ENCODE measurements around the gene PPP1CC.
A peak's percentile ranks its signal among the peaks of the same experiment; 100 is the strongest.
"Not testable (repeated sequence)": the region's sequence is repeated elsewhere in the genome, so short reads cannot be mapped to it uniquely, and the experiment has no call there.

The PPP1CC gene

DNA sequence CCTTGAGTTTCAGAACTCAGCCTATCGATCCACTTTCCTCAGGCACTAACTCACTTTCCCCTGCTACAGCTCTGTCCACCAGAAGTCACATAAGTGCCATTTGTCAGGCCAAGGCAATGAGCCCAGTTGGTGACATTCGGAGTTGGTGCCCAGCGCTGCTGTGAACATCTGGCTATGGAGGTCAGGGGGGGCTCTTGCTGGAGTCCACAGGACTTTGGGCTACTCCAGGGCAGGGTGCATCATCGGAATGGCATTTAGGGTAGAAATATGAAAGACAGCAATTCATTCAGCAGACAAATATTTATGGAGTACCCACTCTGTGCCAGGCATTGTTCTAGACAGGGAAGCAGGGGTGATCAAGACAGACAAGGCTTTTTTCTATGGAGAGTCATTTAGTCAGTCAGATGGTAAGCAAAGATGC is 1.5 kb upstream of the PPP1CC start:
- Mint-ChIP-seq H3K27me3 (no peaks in the 10 kb centered on the region), H3K27ac (no peak overlapping the region), H3K4me3 (peak overlapping the region; percentile 78), H3K9me3 (no peaks in the 10 kb centered on the region), H3K4me1 (peaks cover 16% of the 10 kb centered on the region), H3K36me3 (peaks cover 5% of the 10 kb centered on the region)
- ATAC-seq (ENCODE audit: low read depth) = no peak
- no peak for DNase-seq (ENCODE audit: low spot score in 2 of 2)

DNA sequence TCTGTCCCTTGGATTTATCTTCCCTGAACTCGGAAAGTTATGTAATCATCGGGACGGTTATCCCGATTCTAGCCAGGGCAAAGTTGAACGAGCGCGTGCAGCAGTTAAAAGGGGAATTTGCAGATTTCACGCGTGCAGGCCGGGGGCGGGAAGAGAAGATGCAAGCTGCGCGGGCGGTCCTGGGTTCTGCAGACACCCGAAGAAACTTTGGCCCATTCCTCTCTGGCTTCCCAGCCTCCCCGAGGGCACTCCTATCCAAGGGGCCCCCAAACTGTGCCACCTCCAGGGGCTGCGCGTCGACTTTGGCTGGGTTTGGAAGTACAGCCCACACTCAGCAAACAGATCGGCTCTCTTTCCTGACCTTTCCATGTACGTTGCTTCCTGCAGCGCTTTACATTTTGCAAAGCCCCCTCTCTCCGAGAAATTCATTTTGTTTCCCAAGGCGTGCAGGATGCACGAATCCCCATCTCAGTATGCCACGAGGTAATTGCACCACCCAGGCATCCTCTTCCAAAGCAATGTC is 941 bp upstream of the PPP1CC start:
- no peaks in the 10 kb centered on the region for H3K27me3 Mint-ChIP-seq
- H3K4me1 Mint-ChIP-seq = peaks cover 20% of the 10 kb centered on the region
- peak overlapping the region; percentile 88 for H3K4me3 Mint-ChIP-seq
- H3K27ac Mint-ChIP-seq = no peak overlapping the region
- no peaks in the 10 kb centered on the region for H3K9me3 Mint-ChIP-seq
- ATAC-seq (ENCODE audit: low read depth) = no peak
- H3K36me3 Mint-ChIP-seq = peaks cover 5% of the 10 kb centered on the region
- DNase-seq (ENCODE audit: low spot score in 2 of 2) = no peak

DNA sequence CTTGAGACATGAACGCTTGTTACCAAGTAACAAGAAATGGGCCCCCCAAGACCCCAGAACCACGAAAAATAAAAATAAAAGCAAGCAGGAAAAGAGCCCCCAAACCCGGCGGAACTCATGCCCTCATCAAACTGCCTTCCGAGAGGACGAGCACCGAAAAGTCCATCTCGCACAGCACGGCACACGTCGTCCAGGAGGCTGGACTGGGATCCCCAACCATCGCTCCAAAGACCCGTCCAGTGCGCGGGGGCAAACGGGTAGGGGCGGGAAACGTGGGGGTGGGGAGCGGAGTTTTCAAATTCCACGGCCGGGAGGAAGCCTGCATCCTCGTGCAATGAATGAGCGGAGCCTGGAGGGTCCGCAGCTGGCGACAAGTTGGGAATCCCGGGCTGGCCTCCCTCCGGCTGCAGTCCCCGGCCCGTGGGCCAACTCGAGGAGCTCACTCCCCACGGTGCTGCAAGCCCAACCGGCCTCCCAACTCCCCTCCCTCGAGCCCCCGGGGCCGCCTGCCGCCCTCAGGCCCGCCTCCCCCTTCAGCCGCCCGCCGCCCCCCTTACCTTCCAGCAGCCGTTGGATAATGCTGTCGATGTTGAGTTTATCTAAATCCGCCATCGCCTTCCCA is 484 bp downstream of the PPP1CC start:
- DNase-seq (ENCODE audit: low spot score in 2 of 2) (no peak), ATAC-seq (ENCODE audit: low read depth) (no peak)
- Mint-ChIP-seq H3K36me3 (peaks cover 5% of the 10 kb centered on the region), H3K4me1 (peaks cover 28% of the 10 kb centered on the region), H3K27ac (peak overlapping the region; percentile 95), H3K4me3 (peak overlapping the region; percentile 88), H3K27me3 (no peaks in the 10 kb centered on the region), H3K9me3 (no peaks in the 10 kb centered on the region)

DNA sequence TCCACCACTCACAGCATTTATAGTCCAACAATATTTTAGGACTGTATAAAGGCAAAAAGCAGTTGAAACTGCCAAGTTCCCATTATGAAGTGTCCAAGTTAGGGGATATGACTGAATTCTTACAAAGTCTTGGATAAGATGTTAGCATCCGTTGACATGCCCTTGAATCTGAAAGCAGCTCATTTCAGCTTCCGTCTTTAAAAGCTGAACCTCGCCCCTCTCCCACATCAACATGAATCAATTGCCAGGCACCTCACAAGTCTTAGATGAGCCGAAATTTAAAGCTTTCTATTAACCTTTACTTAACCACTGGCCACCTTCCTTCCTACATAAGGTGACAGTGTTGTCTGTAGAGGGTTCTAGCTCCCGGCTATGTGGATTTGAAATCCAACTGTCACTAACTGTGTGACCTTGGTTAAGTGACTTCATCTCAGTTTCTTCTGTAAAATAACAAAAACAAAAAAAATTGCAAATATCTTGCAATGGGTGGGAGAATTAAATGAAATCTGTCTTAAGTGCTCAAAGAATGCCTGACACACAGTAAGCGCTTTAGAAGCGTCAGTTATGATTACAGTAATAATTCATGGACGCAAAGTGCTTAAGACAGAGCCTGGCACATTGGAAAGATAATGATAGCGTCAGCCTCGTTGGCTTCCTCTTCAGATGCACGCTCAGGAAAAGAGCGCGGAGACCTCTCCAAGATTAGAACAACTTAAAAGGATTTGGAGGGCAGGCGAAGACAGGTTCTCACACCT is 1.2 kb downstream of the PPP1CC start:
- Mint-ChIP-seq H3K9me3 (no peaks in the 10 kb centered on the region), H3K27ac (peak overlapping the region; percentile 95), H3K27me3 (no peaks in the 10 kb centered on the region), H3K4me3 (peak overlapping the region; percentile 88), H3K4me1 (peaks cover 28% of the 10 kb centered on the region), H3K36me3 (peaks cover 5% of the 10 kb centered on the region)
- ATAC-seq (ENCODE audit: low read depth) = no peak
- DNase-seq (ENCODE audit: low spot score in 2 of 2) = no peak

DNA sequence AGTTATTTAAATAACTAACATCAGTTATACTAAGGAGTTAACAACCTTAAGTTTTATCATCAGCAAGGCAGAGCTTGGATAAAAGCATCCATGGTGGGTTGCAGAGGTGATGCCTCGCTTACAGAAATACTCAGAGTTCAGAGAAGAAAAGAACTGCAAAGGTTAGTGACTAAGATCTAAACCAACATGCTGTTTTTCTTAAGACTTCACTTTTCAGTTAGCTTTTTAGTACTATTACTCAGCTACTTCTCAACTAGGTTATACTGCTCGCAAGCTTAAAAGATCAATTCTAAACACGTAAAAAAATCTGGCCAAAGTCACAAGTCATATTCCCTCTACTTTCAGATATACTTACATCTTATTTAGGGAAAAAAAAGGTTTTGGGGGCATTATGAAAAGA is 2.8 kb downstream of the PPP1CC start:
- Mint-ChIP-seq H3K27ac (peak overlapping the region; percentile 84), H3K4me1 (peaks cover 35% of the 10 kb centered on the region), H3K9me3 (no peaks in the 10 kb centered on the region), H3K27me3 (no peaks in the 10 kb centered on the region), H3K4me3 (peak overlapping the region; percentile 66), H3K36me3 (peaks cover 10% of the 10 kb centered on the region)
- ATAC-seq (ENCODE audit: low read depth) (no peak), DNase-seq (ENCODE audit: low spot score in 2 of 2) (no peak)

DNA sequence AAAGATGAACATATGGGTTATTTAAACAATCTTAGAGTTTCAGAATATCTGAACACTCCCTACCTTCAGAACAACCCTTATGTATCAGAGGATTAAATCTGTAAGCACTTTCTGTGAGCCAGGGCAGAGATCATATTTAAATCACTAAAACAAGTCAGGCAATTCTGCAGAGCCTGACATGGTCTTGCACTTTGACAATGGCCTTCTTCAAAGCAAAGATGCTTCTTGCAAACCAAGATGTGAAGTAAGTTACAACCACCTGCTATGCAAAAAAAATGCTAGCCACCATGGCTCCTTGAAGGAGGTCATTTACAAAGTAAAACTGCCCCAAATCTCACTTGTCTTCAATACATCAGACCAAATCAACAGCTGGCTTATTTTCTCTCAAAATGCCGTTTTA is 3.2 kb downstream of the PPP1CC start:
- Mint-ChIP-seq H3K4me1 (peaks cover 37% of the 10 kb centered on the region), H3K27ac (peak overlapping the region; percentile 84), H3K9me3 (no peaks in the 10 kb centered on the region), H3K4me3 (peak overlapping the region; percentile 66), H3K27me3 (no peaks in the 10 kb centered on the region), H3K36me3 (peaks cover 10% of the 10 kb centered on the region)
- no peak for DNase-seq (ENCODE audit: low spot score in 2 of 2)
- no peak for ATAC-seq (ENCODE audit: low read depth)

DNA sequence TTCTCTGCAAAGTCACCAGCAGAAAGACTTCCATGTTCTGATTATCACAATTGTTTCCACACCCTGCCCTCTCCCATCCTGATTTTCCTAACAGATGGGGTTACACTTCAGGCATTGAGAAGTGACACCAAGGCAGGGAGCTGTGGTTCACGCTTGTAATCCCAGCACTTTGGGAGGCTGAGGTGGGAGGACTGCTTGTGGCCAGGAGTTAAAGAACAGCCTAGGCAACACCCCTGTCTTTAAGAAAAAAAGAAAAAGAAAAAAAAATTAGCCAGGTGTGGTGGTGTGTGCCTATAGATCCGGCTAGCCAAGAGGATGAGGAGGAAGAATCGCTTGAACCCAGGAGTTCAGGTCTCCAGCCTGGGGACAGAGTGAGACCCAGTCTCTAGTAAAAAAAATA is 5.2 kb downstream of the PPP1CC start:
- peaks cover 35% of the 10 kb centered on the region for H3K4me1 Mint-ChIP-seq
- peak overlapping the region; percentile 91 for H3K27ac Mint-ChIP-seq
- peaks cover 11% of the 10 kb centered on the region for H3K36me3 Mint-ChIP-seq
- H3K9me3 Mint-ChIP-seq = no peaks in the 10 kb centered on the region
- DNase-seq (ENCODE audit: low spot score in 2 of 2) (no peak), ATAC-seq (ENCODE audit: low read depth) (no peak)
- no peaks in the 10 kb centered on the region for H3K27me3 Mint-ChIP-seq
- H3K4me3 Mint-ChIP-seq = peak overlapping the region; percentile 14

DNA sequence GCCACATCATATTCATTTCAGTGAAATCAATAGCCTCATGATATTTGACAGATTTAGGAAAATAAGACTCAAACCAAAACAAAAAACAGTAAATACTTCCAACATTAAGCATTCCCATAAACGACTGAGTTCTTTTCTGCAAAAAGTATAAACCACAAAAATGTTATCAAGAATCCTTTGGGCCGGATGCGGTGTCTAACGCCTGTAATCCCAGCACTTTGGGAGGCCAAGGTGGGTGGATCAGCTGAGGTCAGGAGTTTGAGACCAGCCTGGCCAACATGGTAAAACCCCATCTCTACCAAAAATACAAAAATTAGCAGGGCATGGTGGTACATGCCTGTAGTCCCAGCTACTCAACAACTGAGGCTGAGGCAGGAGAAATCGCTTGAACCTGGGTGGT is 5.7 kb downstream of the PPP1CC start:
- not testable (repeated sequence) for H3K27ac Mint-ChIP-seq; DNase-seq (ENCODE audit: low spot score in 2 of 2); H3K4me3 Mint-ChIP-seq; ATAC-seq (ENCODE audit: low read depth); H3K9me3 Mint-ChIP-seq; H3K27me3 Mint-ChIP-seq
- Mint-ChIP-seq H3K4me1 (peaks cover 37% of the 10 kb centered on the region), H3K36me3 (peaks cover 11% of the 10 kb centered on the region)

DNA sequence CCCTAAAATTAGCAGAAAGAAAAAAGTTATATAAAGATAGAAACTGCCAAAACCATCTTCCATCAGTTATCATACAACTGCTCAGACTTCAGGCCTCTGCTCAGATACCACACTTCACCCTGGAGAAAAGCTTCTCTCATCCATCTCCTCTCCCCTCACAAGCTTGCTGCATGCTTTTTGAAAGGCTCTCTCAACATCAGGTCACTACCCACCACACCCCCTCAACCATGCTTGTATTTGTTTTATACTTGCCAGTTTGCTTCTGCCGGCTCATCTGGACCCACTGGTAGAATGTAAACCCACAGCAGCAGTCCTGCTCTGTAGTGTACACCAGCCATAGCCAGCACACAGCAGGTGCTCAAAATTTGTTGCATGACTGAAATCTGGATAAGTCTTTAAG is 8.8 kb downstream of the PPP1CC start:
- Mint-ChIP-seq H3K27me3 (no peaks in the 10 kb centered on the region), H3K4me3 (peak overlapping the region; percentile 17), H3K36me3 (peaks cover 16% of the 10 kb centered on the region), H3K9me3 (no peaks in the 10 kb centered on the region), H3K4me1 (peaks cover 31% of the 10 kb centered on the region), H3K27ac (peak overlapping the region; percentile 93)
- ATAC-seq (ENCODE audit: low read depth) (no peak), DNase-seq (ENCODE audit: low spot score in 2 of 2) (no peak)

DNA sequence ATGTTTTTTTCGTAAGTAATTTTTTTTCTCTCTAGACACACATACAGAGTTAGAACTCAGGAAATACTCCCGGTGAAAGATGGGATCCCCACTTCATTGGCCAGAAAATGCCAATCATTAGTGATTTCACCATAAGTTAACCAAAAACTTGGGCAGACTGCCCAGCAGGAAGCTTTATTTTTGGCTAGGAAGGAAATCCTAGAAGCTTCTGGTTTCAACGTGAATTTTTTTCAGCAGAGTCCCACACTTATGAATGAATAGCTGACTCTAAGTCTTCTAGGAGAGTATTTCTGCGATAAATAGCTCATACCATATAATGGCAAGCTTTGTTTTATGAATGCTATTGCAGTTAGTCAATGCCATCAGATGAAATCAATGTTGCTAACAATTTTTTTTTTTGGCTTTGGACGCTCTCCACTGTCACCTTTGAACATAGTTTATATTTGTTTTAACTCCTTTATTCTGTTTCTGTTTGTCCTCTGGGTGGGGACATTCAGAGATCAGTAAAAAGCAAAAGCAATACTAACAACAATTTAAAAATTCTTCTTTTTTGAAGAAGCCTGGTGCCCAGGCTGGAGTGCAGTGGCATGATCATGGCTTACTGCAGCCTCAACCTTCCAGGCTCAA is 9.5 kb downstream of the PPP1CC start:
- H3K9me3 Mint-ChIP-seq = no peaks in the 10 kb centered on the region
- no peak for DNase-seq (ENCODE audit: low spot score in 2 of 2)
- no peak for ATAC-seq (ENCODE audit: low read depth)
- peaks cover 21% of the 10 kb centered on the region for H3K36me3 Mint-ChIP-seq
- peaks cover 29% of the 10 kb centered on the region for H3K4me1 Mint-ChIP-seq
- H3K4me3 Mint-ChIP-seq = peak overlapping the region; percentile 6
- peak overlapping the region; percentile 93 for H3K27ac Mint-ChIP-seq
- H3K27me3 Mint-ChIP-seq = no peaks in the 10 kb centered on the region

DNA sequence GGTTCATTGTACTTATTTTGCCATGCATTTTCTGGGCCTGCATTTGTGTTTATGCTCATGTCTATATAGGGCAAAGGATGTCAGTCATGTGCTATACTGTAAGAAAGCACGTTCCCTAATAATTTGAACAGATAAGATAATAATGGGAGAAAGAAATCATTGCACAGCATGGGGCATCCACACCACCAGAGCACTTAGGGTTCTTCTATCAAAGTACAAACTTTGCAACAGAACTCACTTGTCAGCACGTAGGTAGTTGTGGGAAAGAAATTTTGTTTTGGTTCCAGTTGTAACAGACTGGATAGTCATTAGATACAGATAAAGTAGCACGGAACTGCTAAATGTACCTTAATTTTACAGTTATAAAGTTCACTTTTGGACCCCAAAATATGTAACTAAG is 10.1 kb downstream of the PPP1CC start:
- H3K4me3 Mint-ChIP-seq = no peak overlapping the region
- peaks cover 31% of the 10 kb centered on the region for H3K4me1 Mint-ChIP-seq
- no peaks in the 10 kb centered on the region for H3K27me3 Mint-ChIP-seq
- peaks cover 25% of the 10 kb centered on the region for H3K36me3 Mint-ChIP-seq
- H3K9me3 Mint-ChIP-seq = no peaks in the 10 kb centered on the region
- ATAC-seq (ENCODE audit: low read depth) (no peak), DNase-seq (ENCODE audit: low spot score in 2 of 2) (no peak)
- H3K27ac Mint-ChIP-seq = peak overlapping the region; percentile 93

DNA sequence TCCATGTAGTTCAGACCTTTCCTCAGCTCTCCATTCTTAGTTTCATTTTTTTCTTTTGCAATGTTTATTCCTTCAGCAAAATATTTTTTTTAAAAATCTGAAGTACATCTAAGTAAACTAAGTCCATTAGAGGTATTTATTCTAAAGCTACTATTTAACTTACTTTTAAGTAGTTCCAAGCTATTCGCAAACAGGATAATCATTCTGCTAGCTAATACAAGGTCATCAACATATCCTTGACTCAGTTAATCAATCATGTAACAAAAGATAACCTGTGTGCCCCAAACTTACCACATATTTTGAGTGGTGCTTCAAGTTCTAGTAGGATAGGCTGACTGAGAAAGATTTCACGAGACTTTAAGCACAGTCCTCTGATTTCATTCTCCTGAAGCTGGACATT is 11.2 kb downstream of the PPP1CC start:
- Mint-ChIP-seq H3K27me3 (no peaks in the 10 kb centered on the region), H3K27ac (peak overlapping the region; percentile 75), H3K9me3 (no peaks in the 10 kb centered on the region), H3K4me1 (peaks cover 35% of the 10 kb centered on the region), H3K4me3 (no peak overlapping the region), H3K36me3 (peaks cover 27% of the 10 kb centered on the region)
- ATAC-seq (ENCODE audit: low read depth) (no peak), DNase-seq (ENCODE audit: low spot score in 2 of 2) (no peak)

DNA sequence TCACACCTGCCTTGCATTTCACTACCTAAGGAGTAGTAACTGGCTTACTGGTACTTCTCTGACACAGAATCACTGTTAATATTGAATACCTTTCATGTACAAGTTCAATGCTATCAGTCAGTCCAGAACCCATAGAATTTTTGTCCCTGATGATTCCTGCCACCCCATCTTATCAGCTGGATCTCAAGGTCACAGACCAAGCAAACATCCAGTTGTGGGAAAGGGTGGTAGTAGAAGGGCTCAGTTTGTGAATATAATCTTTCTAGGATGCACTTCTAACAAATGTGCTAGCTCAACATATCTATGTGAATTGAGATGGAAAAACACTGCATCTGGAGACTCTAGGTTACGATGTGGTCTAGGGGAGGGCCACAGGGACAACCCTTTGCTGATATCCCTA is 14.1 kb downstream of the PPP1CC start:
- Mint-ChIP-seq H3K27ac (peak overlapping the region; percentile 97), H3K36me3 (peaks cover 32% of the 10 kb centered on the region), H3K4me3 (no peak overlapping the region), H3K27me3 (no peaks in the 10 kb centered on the region), H3K4me1 (peaks cover 31% of the 10 kb centered on the region), H3K9me3 (no peaks in the 10 kb centered on the region)
- no peak for DNase-seq (ENCODE audit: low spot score in 2 of 2)
- no peak for ATAC-seq (ENCODE audit: low read depth)

DNA sequence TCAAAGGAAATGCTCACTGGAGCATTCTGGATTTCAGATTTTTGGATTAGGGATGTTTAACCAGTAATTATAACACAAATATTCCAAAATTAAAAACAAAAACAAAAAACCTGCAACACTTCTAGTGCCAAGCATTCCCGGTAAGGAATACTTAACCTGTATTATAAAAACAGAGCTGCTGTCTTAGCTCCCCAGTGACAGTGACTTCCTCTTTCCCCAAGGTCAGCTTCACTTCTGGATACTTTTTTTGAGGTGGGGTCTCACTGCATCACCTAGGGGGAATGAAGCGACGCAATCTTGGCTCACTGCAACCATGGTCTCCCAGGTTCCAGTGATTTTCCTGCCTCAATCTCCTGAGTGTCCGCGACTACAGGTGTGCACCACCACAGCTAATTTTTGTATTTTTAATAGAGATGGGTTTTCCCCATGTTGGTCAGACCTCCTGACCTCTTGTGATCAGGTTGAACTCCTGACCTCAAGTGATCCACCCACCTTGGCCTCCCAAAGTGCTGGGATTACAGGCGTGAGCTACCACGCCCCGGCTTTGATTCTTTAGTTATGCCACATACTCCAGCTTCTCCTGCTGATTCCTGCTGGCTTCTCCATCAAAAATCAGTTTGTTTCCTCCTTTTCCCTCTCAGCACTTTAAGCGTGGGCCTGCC is 15.9 kb downstream of the PPP1CC start:
- H3K9me3 Mint-ChIP-seq = no peaks in the 10 kb centered on the region
- H3K27ac Mint-ChIP-seq = peak overlapping the region; percentile 97
- H3K27me3 Mint-ChIP-seq = no peaks in the 10 kb centered on the region
- ATAC-seq (ENCODE audit: low read depth) (peak; percentile 13), DNase-seq (ENCODE audit: low spot score in 2 of 2) (no peak)
- H3K4me1 Mint-ChIP-seq = peaks cover 28% of the 10 kb centered on the region
- H3K4me3 Mint-ChIP-seq = peak overlapping the region; percentile 61
- peaks cover 38% of the 10 kb centered on the region for H3K36me3 Mint-ChIP-seq
